Osteocyte (in vitro differentiated cells): Measurements from ENCODE around the gene SELE. TPM values are rescaled to one million over a fixed set of nuclear protein-coding genes. Genes with fewer than 3 reads are reported as not detected.
"Not testable (repeated sequence)": the region's sequence is repeated elsewhere in the genome, so short reads cannot be mapped to it uniquely, and the experiment has no call there.

Experiments used
- DNase-seq: peaks from one replicate; pipeline ENCODE4 v3.0.0; 2021; ENCODE audit warnings: mixed read lengths; ENCODE audit not compliant: unreplicated experiment; ENCODE audit errors: extremely low spot score
- H3K27ac Mint-ChIP-seq: one replicate; pipeline ENCODE4 v1.8.0; 2021; ENCODE audit warnings: mild to moderate bottlenecking, mixed read lengths; ENCODE audit not compliant: unreplicated experiment
- H3K27me3 Mint-ChIP-seq: one replicate; pipeline ENCODE4 v1.8.0; 2021; ENCODE audit warnings: mixed read lengths; ENCODE audit not compliant: unreplicated experiment
- H3K36me3 Mint-ChIP-seq: one replicate; pipeline ENCODE4 v1.8.0; 2021; ENCODE audit warnings: mixed read lengths; ENCODE audit not compliant: unreplicated experiment
- H3K4me1 Mint-ChIP-seq: one replicate; pipeline ENCODE4 v1.8.0; 2021; ENCODE audit warnings: mixed read lengths; ENCODE audit not compliant: unreplicated experiment
- H3K4me3 Mint-ChIP-seq: one replicate; pipeline ENCODE4 v1.8.0; 2021; ENCODE audit warnings: mild to moderate bottlenecking, moderate library complexity, mixed read lengths; ENCODE audit not compliant: unreplicated experiment
- H3K9me3 Mint-ChIP-seq: one replicate; pipeline ENCODE4 v1.8.0; 2021; ENCODE audit warnings: mixed read lengths; ENCODE audit not compliant: unreplicated experiment
- CTCF ChIP-seq: fragments of 200-600 bp; sonication (generic); IDR thresholded peaks from 2 replicates; pipeline ENCODE4 v1.5.0; 2021; ENCODE audit warnings: antibody characterized with exemption, mild to moderate bottlenecking, moderate library complexity
- total RNA-seq: library from RNA; stranded (reverse); gene quantifications from 2 replicates; pipeline ENCODE4 v1.2.1, GENCODE V29; 2021

The SELE gene
- total RNA-seq, 1 donor from 2014 or later: not detected

DNA sequence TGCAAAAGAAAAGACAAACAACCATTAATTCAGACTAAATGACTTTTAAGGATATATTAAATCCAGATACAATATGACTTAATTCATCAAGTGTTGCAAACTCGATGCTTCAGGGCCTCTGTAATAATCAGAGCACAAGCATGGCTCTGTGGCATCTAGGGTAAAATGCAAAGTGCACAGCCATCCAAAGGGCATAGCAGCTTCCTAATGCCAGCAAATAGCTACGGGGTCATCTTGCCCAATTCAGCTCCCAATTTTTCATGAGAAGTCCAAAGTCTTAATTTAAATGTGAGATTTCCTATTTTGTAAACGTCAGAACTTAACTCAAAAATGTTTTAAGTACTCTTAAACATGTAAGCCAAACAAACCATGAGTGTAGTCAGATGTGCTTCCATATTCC is 7.9 kb downstream of the SELE start:
- H3K36me3 Mint-ChIP-seq: no peaks in the 10 kb centered on the region
- no peak overlapping the region for H3K4me3 Mint-ChIP-seq

GRCh38 chr1:169724168-169724567 is 9.7 kb downstream of the SELE start:
- no peak for DNase-seq
- Mint-ChIP-seq H3K9me3 (no peaks in the 10 kb centered on the region), H3K27ac (no peak overlapping the region), H3K36me3 (no peaks in the 10 kb centered on the region), H3K4me1 (no peaks in the 10 kb centered on the region), H3K27me3 (peaks cover 25% of the 10 kb centered on the region), H3K4me3 (no peak overlapping the region)
- TF ChIP-seq CTCF: no peak

More for the DNA sequence above, 7.9 kb downstream of the SELE start:
- Mint-ChIP-seq H3K9me3 (no peaks in the 10 kb centered on the region), H3K27ac (no peak overlapping the region), H3K27me3 (peaks cover 34% of the 10 kb centered on the region), H3K4me1 (no peaks in the 10 kb centered on the region)
- no peak for TF ChIP-seq CTCF
- DNase-seq: no peak

DNA sequence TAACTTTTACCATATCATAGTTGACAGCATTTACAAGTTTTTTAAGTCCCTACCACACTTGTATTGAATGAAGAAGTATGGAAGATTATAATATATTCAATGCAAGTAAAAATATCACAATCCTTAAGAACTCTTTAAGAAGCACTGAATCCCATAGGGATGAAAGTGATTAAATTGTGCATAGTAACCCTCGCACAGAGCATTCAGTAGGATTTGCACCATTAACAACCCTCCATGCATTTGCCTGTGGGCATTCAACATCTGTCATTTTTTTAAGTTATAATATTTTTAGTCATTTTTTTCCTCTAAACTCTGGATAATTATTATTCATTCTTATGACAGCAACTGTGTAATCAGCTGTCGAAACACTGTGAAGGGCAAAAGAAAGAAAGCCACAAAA is 10.1 kb downstream of the SELE start:
- no peak for DNase-seq
- Mint-ChIP-seq H3K27me3 (peaks cover 21% of the 10 kb centered on the region), H3K4me1 (no peaks in the 10 kb centered on the region), H3K4me3 (no peak overlapping the region), H3K9me3 (peaks cover 3% of the 10 kb centered on the region), H3K36me3 (no peaks in the 10 kb centered on the region), H3K27ac (no peak overlapping the region)
- TF ChIP-seq CTCF: no peak

- DNase-seq: no peak
These were observed 11.1 kb downstream of the SELE start for GRCh38 chr1:169722779-169723178.

GRCh38 chr1:169715100-169715499 is 18.8 kb downstream of the SELE start:
- H3K27ac Mint-ChIP-seq, H3K4me3 Mint-ChIP-seq, H3K36me3 Mint-ChIP-seq, DNase-seq, H3K4me1 Mint-ChIP-seq: not testable (repeated sequence)
- peaks cover 34% of the 10 kb centered on the region for H3K9me3 Mint-ChIP-seq
- H3K27me3 Mint-ChIP-seq: peaks cover 10% of the 10 kb centered on the region

More at GRCh38 chr1:169722779-169723178, 11.1 kb downstream of the SELE start:
- Mint-ChIP-seq H3K27me3 (peaks cover 14% of the 10 kb centered on the region), H3K27ac (no peak overlapping the region), H3K36me3 (no peaks in the 10 kb centered on the region), H3K4me3 (no peak overlapping the region), H3K4me1 (no peaks in the 10 kb centered on the region), H3K9me3 (peaks cover 8% of the 10 kb centered on the region)
- no peak for TF ChIP-seq CTCF

GRCh38 chr1:169713090-169713489 is 20.8 kb downstream of the SELE start:
- DNase-seq, H3K4me1 Mint-ChIP-seq, H3K4me3 Mint-ChIP-seq, H3K27ac Mint-ChIP-seq, H3K36me3 Mint-ChIP-seq: not testable (repeated sequence)
- peaks cover 23% of the 10 kb centered on the region for H3K27me3 Mint-ChIP-seq
- peaks cover 26% of the 10 kb centered on the region for H3K9me3 Mint-ChIP-seq
